ENCODE measurements around the gene STRADB.
"Not testable (repeated sequence)": the region's sequence is repeated elsewhere in the genome, so short reads cannot be mapped to it uniquely, and the experiment has no call there.

The STRADB gene

DNA sequence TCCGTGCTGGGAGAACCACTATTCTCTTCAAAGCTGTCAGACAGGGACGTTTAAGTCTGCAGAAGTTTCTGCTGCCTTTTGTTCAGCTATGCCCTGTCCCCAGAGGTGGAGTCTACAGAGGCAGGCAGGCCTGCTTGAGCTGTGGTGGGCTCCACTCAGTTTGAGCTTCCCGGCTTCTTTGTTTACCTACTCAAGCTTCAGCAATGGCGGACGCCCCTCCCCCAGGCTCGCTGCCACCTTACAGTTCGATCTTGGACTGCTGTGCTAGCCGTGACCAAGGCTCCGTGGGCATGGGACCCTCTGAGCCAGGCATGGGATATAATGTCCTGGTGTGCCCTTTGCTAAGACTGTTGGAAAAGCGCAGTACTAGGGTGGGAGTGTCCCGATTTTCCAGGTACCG is 21.2 kb upstream of the STRADB start:
- not testable (repeated sequence) for DNase-seq (ENCODE audit: extremely low read depth in 1 of 2, low read depth in 1 of 2)

DNA sequence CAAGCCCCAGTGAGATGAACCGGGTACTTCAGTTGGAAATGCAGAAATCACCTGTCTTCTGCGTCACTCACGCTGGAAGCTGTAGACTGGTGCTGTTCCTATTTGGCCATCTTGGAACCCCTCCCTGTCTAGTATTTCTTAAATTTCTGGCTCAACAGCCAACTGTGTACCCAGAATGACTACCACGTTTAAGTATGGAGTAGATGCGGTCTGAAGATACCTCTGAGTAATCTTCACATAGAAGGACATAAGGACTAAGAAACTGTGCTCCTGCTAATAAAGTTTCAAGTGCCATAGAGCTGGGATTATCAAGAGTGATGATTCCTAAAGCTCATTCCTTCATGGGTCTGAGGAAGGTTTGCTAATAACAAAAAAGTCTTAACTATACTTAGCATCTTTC is 20.7 kb upstream of the STRADB start:
- DNase-seq (ENCODE audit: extremely low read depth in 1 of 2, low read depth in 1 of 2), result no peak

GRCh38 chr2:201432038-201432620 is 19.4 kb upstream of the STRADB start:
- DNase-seq (ENCODE audit: extremely low read depth in 1 of 2, low read depth in 1 of 2), result no peak

- DNase-seq (ENCODE audit: extremely low read depth in 1 of 2, low read depth in 1 of 2), result no peak
Measured at GRCh38 chr2:201432621-201433393, 18.7 kb upstream of the STRADB start.

DNA sequence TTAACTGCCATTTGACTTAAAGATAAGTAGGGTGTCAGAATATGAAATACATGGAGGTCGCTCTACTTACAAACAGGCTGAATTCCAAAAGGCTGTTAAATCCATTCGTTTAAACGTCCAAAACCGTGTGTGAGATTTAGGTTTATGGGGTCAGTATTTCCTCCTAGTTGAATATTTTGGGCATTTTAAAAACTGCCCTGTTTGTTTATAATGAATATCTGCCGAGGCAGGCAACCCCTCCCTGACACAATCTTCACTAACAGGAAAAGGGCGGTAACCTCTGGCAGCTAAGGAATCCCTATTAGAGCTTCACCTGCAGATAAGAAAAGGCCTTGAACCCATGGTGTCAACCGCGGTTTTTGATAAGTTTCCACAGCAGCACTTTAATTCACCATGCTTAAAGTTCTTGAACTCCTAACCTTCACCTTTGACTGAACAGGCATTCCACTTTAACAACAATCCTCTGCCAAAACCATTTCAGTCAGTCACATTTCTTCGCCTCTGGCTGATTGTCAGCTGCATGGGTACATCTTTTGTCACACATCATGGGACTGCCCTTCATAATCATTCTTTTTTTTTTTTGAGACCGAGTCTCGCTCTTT is 18.0 kb upstream of the STRADB start:
- DNase-seq (ENCODE audit: extremely low read depth in 1 of 2, low read depth in 1 of 2), result no peak

GRCh38 chr2:201436141-201436540 is 15.4 kb upstream of the STRADB start:
- DNase-seq (ENCODE audit: extremely low read depth in 1 of 2, low read depth in 1 of 2), result no peak

DNA sequence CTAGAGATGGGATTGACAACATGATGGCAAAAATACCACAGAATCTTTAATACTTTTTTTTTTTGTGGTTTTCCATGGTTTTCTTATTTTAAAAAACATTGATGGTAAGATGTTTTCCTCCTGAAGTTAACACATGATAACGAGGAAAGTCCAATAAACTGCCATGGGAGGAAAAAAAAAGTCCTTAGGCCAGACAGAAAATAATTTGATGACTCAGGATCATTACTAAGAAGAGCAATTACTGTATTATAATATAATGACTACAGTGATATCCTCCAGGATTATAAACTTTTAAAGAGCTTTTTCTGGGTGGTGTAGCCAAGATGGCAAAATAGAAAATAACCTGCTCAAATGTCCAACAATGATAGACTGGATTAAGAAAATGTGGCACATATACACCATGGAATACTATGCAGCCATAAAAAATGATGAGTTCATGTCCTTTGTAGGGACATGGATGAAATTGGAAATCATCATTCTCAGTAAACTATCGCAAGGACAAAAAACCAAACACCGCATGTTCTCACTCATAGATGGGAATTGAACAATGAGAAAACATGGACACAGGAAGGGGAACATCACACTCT is 12.1 kb upstream of the STRADB start:
- not testable (repeated sequence) for DNase-seq (ENCODE audit: extremely low read depth in 1 of 2, low read depth in 1 of 2)

DNA sequence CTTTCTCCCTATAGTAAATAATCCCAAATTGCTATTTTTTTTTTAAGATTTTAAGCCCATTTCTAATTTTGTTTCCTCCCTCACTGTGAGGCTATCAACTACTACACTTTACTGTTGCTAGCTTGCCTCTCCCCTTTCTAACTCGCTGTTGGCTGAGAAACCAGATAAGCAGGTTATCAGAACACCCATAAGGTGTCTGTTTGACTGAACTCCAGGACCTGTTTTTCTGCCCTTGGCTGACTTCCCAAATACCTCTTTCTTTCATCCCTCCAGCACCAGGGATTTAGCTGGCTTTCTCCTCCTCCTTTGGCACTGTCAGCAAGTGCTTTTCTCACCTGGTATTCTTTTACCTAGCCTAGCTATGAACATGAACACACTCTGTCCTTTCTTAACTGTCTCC is 11.4 kb upstream of the STRADB start:
- no peak for DNase-seq (ENCODE audit: extremely low read depth in 1 of 2, low read depth in 1 of 2)

- DNase-seq (ENCODE audit: extremely low read depth in 1 of 2, low read depth in 1 of 2), result no peak
Measured at GRCh38 chr2:201441409-201441808, 10.1 kb upstream of the STRADB start.

DNA sequence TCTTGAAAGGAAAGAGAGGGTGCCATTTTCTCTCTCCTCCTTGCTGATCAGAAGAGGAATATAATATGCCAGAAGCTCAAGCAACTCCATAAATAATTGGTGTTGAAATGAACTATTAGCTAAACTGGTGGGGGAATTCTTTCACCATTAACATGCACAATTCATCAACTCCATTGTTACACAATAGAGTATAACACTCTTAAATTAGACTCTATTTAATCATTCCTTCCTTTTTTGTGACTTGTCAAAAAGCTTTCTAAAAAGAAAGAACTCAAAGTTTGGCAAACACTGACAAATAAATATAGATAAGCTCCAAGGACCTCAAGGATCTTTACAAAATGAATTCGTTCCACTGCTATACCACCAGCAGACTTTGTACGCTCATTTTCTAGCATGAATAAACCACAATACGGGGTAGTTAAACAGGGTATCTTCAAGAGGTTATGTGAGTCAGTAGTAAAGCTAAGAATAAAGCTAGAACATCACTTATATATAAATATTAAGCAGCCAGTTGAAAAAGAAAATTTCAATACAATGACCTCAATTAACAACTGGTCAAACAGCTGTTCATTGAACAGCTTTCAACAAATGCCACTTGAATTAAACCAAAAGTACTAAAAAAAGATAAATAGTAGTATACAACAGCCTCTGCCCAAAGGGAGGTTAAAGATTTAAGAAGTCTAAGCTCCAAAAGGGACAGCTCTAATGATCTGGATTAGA is 6.6 kb upstream of the STRADB start:
- no peak for DNase-seq (ENCODE audit: extremely low read depth in 1 of 2, low read depth in 1 of 2)

DNA sequence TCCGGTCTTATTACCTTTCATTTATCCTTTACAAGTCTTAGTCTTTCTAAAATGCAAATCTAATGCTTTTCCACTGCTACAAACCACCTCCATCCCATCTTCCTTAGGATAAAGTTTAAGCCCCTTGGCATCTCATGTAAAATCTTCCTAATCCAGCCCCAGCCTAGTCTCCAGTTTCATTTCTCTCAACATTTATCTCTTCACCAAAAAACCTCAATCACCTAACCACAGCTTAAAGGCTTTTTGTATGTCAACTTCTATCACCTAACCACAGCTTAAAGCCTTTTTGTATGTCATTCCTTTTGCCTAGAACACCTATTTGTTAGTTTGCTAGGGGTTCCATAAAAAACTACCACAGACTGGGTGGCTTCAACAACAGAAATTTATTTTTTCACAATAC is 4.5 kb upstream of the STRADB start:
- DNase-seq (ENCODE audit: extremely low read depth in 1 of 2, low read depth in 1 of 2), result no peak

DNA sequence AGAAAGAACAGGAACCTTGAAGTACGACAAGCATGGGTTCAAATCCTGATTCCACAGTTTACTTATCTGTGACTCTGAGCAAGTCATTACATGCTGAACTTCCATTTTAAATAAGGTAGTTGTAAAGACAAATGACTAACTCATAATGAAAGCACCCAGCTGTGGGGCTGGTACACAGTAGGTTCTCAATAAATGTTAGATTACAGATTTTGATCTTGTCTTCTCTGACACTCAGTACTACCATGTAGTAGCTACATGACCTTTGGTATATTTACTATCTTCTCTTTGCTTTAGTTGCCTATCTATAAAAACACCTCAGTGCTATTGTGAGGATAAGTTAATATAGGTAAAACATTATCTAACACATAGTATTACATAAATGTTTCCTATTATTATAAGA is 3.5 kb upstream of the STRADB start:
- no peak for DNase-seq (ENCODE audit: extremely low read depth in 1 of 2, low read depth in 1 of 2)

- DNase-seq (ENCODE audit: extremely low read depth in 1 of 2, low read depth in 1 of 2), result peak in 1 of 2 donors; percentile 3
Measured at GRCh38 chr2:201448701-201449100, 2.8 kb upstream of the STRADB start.

DNA sequence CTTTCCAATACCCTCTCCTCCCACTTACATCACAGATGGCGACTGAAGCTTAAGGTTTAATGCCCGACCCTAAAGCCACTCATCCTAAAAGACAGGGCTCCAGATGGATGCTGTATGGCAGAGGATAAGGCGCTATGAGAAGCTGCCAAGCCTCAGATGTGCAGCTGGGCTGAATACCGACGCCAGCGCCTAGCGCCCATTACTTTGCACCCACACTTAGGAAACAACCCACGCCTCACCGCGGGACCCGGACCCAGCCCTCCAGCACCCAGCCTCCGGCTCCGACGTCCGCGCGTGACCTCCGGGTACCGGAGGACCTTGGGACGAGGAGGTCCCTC is 617 bp upstream of the STRADB start:
- peak in 1 of 2 donors; percentile 24 for DNase-seq (ENCODE audit: extremely low read depth in 1 of 2, low read depth in 1 of 2)

DNA sequence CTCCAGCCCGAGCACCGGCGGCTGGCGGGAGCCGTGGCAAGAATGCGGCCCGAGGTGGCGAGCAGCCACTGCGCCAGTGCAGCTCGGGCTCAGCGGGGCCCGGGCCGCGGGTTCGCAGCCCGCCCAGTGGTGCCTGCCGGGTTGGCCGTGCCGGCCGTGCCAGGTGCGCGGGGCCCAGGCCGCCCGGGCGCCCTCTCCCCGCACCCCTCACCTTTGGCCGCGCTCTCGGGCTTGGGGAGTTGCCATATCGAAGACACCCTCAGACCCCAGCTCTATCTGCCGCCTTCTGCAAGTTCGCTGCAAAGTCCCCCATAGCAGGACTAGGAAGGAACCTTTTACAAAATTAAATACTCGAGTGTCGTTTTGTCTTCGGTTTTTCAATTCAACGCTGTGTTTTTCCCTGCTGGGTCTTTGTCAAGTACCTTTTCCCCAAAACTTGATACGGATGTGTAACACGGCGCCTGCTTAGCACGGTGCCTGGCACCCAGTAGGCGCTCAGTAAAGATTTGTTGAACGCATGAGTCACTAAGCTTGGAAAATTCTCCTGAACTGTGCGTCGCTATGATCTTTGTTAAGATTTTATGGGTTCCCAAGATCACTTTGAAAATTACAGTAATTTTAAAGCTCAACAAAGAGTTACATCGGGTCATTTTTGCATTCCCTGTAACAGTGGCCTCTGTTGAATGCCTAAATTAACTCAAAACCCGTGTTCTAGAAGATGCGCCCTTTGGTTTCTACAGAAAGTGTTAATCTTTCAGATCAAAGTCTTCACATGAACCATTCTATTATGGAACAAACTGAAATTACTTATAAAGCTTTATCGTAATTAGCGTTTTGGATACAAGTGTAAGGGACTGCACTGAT is 750 bp downstream of the STRADB start:
- no peak for DNase-seq (ENCODE audit: extremely low read depth in 1 of 2, low read depth in 1 of 2)

DNA sequence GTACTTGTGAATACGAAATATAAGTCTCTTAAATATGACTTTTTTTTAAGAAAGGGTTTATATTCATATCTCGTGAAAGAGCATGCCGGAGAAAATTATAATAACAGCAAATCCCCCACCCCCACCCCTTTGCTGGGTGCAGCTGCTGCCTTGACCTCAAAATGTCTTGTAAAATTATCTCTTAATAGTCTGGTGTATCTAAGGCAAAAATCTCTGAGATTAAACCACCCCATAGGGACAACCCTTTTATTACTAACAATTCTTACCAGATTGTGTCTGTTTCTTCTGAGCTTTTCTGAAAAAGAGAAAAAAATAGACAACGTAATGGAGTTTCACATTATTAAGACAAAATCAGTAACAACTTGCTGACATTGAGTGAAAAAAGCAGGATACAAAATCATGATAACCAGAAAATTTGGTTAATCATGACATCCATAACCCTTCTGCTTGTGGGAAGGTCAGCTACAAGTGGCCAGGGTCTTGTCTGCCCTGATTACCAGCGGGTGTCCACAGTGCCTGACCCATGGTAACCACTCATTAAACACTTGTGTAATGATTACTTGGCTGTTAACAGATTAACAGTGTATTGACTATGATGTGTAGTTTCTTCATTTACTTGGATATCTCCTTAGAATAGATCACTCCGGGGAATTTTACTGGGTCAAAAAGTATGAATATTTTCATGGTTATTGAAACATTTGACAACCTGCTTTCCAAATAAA is 1.5 kb downstream of the STRADB start:
- no peak for DNase-seq (ENCODE audit: extremely low read depth in 1 of 2, low read depth in 1 of 2)

- DNase-seq (ENCODE audit: extremely low read depth in 1 of 2, low read depth in 1 of 2), result no peak
Measured at GRCh38 chr2:201458381-201458780, 6.8 kb downstream of the STRADB start.

- DNase-seq (ENCODE audit: extremely low read depth in 1 of 2, low read depth in 1 of 2), result no peak
Measured at GRCh38 chr2:201460532-201460931, 9.0 kb downstream of the STRADB start.

- no peak for DNase-seq (ENCODE audit: extremely low read depth in 1 of 2, low read depth in 1 of 2)
Measured at GRCh38 chr2:201464547-201464946, 13.0 kb downstream of the STRADB start.

GRCh38 chr2:201465524-201465971 is 14.0 kb downstream of the STRADB start:
- no peak for DNase-seq (ENCODE audit: extremely low read depth in 1 of 2, low read depth in 1 of 2)

Measured in activated CD8-positive, alpha-beta memory T cell treated with anti-CD3 and anti-CD28 coated beads for 1 hour (primary cell).